GM12878 (cell line): ENCODE data around the gene MRTFB. TPM values are rescaled to one million over a fixed set of nuclear protein-coding genes. Genes with fewer than 3 reads are reported as not detected.

ENCODE experiments used
- BCL11A ChIP-seq: IDR thresholded peaks from 2 replicates; pipeline ENCODE4 v1.6.1; 2011; ENCODE audit warnings: low read depth, low read length
- BHLHE40 ChIP-seq, 2 experiments: fragments of 450-650 bp in 1 of 2; IDR thresholded peaks; 2 replicates each; pipeline ENCODE4 v1.6.1; 2011 to 2017; ENCODE audit warnings: low read depth in 2 of 2, borderline replicate concordance in 1 of 2, improper control_type of control experiment in 1 of 2, low read length in 1 of 2, mild to moderate bottlenecking in 1 of 2
- BMI1 ChIP-seq: fragments of 450-650 bp; IDR thresholded peaks from 2 replicates; pipeline ENCODE4 v1.6.1; 2016; ENCODE audit warnings: mild to moderate bottlenecking, moderate library complexity, borderline replicate concordance
- EGR1 ChIP-seq, 2 experiments: IDR thresholded peaks; 1 replicate in 1 of 2; 2 replicates in 1 of 2; pipeline ENCODE4 v1.6.1; 2011 to 2012; ENCODE audit warnings: low read depth in 2 of 2, low read length in 2 of 2, borderline replicate concordance in 1 of 2, mild to moderate bottlenecking in 1 of 2, moderate library complexity in 1 of 2
- HDAC2 ChIP-seq: fragments of 200-600 bp; sonication (generic); IDR thresholded peaks from 2 replicates; pipeline ENCODE4 v1.6.1; 2017
- NFYB ChIP-seq: IDR thresholded peaks from 2 replicates; pipeline ENCODE4 v1.6.1; 2011; ENCODE audit warnings: low read depth, mild to moderate bottlenecking, low read length, improper control_type of control experiment, moderate library complexity; ENCODE audit not compliant: insufficient read depth
- NR2C1 ChIP-seq: fragments of 450-650 bp; IDR thresholded peaks from 2 replicates; pipeline ENCODE4 v1.6.1; 2017; ENCODE audit warnings: antibody characterized with exemption, mild to moderate bottlenecking, moderate library complexity
- RUNX3 ChIP-seq: IDR thresholded peaks from 2 replicates; pipeline ENCODE4 v1.6.1; 2012; ENCODE audit warnings: low read length, inconsistent platforms
- SPI1 ChIP-seq: IDR thresholded peaks from 2 replicates; pipeline ENCODE4 v1.6.1; 2011; ENCODE audit warnings: low read depth, mild to moderate bottlenecking, low read length, moderate library complexity, borderline replicate concordance; ENCODE audit not compliant: insufficient read depth
- TBL1XR1 ChIP-seq: IDR thresholded peaks from 2 replicates; pipeline ENCODE4 v1.6.1; 2012; ENCODE audit warnings: low read depth, low read length, improper control_type of control experiment
- ZNF274 ChIP-seq: IDR thresholded peaks from one replicate; pipeline ENCODE4 v1.8.0; 2011; ENCODE audit not compliant: insufficient read length, insufficient read depth
- ZZZ3 ChIP-seq: IDR thresholded peaks from 2 replicates; pipeline ENCODE4 v1.6.1; 2011; ENCODE audit warnings: low read depth; ENCODE audit not compliant: control insufficient read depth, insufficient read length
- polyA plus RNA-seq, 11 experiments: library from polyadenylated mRNA; depleted of rRNA in 4 of 11; unstranded in 6 of 11; stranded (reverse) in 5 of 11; fragments of >200 nt; fragmentation: Nextera tagmentation in 4 of 11; fragmentation: Illumina TruSeq in 1 of 11; extraction: Ambion mirVana in 4 of 11; extraction: Trizol in 1 of 11; gene quantifications; 1 replicate in 1 of 11; 2 replicates in 10 of 11; pipeline versions ENCODE4 v1.2.1 to v1.2.3, GENCODE V29; 2011 to 2016; ENCODE audit warnings: inconsistent platforms in 2 of 11, missing spikeins in 2 of 11, low read depth in 1 of 11
- total RNA-seq, 4 experiments: library from RNA; depleted of rRNA in 3 of 4; stranded (reverse); fragments of >200 nt in 3 of 4; fragmentation: Illumina TruSeq in 1 of 4; extraction: Trizol in 1 of 4; gene quantifications; 2 replicates each; pipeline versions ENCODE4 v1.2.1 to v1.2.3, GENCODE V29; 2013 to 2021
- TF ChIP-seq, protein P1 (sequence below): fragments of 450-650 bp; formaldehyde crosslinking; IDR thresholded peaks from 2 replicates; pipeline ENCODE4 v1.5.0; 2022; ENCODE audit warnings: mild to moderate bottlenecking, missing genetic modification characterization
- TF ChIP-seq, protein P2 (sequence below): fragments of 450-650 bp; IDR thresholded peaks from 2 replicates; pipeline ENCODE4 v1.6.1; 2017; ENCODE audit warnings: mild to moderate bottlenecking, low read depth, inconsistent platforms; ENCODE audit not compliant: poor library complexity, severe bottlenecking
- TF ChIP-seq, protein P3 (sequence below): IDR thresholded peaks from 2 replicates; pipeline ENCODE4 v1.6.1; 2011; ENCODE audit warnings: borderline replicate concordance, low read depth, mild to moderate bottlenecking, moderate library complexity, mixed read lengths, low read length; ENCODE audit not compliant: insufficient read depth; ENCODE audit errors: extremely low read length
- TF ChIP-seq, protein P4 (sequence below): fragments of 450-650 bp; IDR thresholded peaks from 2 replicates; pipeline ENCODE4 v1.6.1; 2017; ENCODE audit warnings: mild to moderate bottlenecking

The MRTFB gene
- total and polyA plus RNA-seq, 10 of the 15 experiments (the other 5 are each of a cell fraction or from before 2014, with no cell fraction given), result 2.1 to 14.3 (median 8.0) TPM

DNA sequence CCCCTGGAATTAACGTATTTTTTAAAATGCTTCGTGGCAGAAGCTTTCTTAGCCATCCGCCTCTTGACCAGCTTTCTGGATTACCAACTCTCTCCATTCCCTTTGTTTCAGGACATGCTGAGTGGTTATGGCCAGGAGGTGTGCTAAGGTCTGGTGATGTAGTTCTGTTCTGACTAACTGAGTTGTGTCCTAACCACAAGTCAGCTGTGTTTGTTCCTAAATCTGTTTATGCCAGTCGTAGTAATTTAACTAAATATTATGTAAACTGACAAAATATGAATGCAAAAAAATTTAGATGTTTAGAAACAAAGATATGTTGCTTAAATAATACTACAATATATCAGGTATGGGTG is 61.6 kb downstream of the MRTFB start (continued):
- TF ChIP-seq NR2C1 (no peak), SPI1 (no peak), RUNX3 (peak; percentile 93), HDAC2 (no peak), ZZZ3 (no peak), BMI1 (no peak), EGR1 (IDR thresholded peaks at IDR 0.05; ENCODE audit: borderline replicate concordance in 1 of 2, low read depth in 2 of 2, low read length in 2 of 2) (no peak), ZNF274 (no peak), BHLHE40 (IDR thresholded peaks at IDR 0.05; ENCODE audit: borderline replicate concordance in 1 of 2, low read depth in 2 of 2, low read length in 1 of 2) (peak; percentile 79 to 85), BCL11A (no peak), NFYB (no peak), TBL1XR1 (no peak)
- TF ChIP-seq, protein P1, sequence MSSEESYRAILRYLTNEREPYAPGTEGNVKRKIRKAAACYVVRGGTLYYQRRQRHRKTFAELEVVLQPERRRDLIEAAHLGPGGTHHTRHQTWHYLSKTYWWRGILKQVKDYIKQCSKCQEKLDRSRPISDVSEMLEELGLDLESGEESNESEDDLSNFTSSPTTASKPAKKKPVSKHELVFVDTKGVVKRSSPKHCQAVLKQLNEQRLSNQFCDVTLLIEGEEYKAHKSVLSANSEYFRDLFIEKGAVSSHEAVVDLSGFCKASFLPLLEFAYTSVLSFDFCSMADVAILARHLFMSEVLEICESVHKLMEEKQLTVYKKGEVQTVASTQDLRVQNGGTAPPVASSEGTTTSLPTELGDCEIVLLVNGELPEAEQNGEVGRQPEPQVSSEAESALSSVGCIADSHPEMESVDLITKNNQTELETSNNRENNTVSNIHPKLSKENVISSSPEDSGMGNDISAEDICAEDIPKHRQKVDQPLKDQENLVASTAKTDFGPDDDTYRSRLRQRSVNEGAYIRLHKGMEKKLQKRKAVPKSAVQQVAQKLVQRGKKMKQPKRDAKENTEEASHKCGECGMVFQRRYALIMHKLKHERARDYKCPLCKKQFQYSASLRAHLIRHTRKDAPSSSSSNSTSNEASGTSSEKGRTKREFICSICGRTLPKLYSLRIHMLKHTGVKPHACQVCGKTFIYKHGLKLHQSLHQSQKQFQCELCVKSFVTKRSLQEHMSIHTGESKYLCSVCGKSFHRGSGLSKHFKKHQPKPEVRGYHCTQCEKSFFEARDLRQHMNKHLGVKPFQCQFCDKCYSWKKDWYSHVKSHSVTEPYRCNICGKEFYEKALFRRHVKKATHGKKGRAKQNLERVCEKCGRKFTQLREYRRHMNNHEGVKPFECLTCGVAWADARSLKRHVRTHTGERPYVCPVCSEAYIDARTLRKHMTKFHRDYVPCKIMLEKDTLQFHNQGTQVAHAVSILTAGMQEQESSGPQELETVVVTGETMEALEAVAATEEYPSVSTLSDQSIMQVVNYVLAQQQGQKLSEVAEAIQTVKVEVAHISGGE (CRISPR knock-in tag), result no peak
- TF ChIP-seq, protein P2, sequence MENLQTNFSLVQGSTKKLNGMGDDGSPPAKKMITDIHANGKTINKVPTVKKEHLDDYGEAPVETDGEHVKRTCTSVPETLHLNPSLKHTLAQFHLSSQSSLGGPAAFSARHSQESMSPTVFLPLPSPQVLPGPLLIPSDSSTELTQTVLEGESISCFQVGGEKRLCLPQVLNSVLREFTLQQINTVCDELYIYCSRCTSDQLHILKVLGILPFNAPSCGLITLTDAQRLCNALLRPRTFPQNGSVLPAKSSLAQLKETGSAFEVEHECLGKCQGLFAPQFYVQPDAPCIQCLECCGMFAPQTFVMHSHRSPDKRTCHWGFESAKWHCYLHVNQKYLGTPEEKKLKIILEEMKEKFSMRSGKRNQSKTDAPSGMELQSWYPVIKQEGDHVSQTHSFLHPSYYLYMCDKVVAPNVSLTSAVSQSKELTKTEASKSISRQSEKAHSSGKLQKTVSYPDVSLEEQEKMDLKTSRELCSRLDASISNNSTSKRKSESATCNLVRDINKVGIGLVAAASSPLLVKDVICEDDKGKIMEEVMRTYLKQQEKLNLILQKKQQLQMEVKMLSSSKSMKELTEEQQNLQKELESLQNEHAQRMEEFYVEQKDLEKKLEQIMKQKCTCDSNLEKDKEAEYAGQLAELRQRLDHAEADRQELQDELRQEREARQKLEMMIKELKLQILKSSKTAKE, result peak; percentile 36
- TF ChIP-seq, protein P3, sequence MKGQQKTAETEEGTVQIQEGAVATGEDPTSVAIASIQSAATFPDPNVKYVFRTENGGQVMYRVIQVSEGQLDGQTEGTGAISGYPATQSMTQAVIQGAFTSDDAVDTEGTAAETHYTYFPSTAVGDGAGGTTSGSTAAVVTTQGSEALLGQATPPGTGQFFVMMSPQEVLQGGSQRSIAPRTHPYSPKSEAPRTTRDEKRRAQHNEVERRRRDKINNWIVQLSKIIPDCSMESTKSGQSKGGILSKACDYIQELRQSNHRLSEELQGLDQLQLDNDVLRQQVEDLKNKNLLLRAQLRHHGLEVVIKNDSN, result no peak
- TF ChIP-seq, protein P4, sequence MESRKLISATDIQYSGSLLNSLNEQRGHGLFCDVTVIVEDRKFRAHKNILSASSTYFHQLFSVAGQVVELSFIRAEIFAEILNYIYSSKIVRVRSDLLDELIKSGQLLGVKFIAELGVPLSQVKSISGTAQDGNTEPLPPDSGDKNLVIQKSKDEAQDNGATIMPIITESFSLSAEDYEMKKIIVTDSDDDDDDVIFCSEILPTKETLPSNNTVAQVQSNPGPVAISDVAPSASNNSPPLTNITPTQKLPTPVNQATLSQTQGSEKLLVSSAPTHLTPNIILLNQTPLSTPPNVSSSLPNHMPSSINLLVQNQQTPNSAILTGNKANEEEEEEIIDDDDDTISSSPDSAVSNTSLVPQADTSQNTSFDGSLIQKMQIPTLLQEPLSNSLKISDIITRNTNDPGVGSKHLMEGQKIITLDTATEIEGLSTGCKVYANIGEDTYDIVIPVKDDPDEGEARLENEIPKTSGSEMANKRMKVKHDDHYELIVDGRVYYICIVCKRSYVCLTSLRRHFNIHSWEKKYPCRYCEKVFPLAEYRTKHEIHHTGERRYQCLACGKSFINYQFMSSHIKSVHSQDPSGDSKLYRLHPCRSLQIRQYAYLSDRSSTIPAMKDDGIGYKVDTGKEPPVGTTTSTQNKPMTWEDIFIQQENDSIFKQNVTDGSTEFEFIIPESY, result no peak
- TF ChIP-seq, all 136 proteins: peak for 12
